ENCODE measurements around the gene F2RL3.

Gene F2RL3

DNA sequence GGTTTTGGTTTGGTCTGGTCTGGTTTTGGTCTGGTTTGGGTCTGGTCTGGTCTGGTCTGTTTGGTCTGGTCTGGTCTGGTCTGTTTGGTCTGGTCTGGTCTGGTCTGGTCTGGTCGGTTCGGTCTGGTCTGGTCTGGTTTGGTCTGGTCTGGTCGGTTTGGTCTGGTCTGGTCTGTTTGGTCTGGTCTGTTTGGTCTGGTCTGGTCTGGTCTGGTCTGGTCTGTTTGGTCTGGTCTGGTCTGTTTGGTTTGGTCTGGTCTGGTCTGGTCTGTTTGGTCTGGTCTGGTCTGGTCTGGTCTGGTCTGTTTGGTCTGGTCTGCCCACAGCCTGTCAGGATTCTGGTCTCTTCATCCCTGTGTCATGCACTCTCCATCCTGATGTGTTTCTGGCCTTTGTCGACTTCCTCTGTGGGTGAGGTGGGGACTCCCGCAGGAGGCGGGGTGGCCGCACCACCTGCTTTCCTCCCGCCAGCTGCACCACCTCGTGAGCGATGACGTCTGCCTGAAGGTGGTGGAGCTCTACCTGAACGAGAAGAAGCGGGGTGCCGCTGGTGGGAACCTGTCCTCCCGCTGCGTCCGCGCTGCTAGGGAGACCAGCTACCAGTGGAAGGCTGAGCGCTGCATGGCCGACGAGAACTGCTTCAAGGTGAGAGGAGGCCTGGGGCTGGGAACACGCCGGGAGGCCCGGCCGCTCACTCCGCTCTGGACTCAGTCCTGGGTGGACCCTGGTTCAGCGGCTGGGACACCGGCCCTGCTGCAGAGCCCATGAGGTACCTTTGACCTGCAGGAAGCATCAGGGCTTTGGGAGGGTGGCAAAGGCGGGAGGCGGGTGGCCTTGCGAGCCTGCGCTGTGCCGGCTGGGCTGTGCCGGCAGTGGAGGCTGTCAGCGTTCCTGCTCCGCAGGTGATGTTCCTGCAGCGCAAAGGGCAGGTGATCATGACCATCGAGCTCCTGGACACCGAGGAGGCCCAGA is 12.9 kb upstream of the F2RL3 start:
- DNase-seq: no peak

DNA sequence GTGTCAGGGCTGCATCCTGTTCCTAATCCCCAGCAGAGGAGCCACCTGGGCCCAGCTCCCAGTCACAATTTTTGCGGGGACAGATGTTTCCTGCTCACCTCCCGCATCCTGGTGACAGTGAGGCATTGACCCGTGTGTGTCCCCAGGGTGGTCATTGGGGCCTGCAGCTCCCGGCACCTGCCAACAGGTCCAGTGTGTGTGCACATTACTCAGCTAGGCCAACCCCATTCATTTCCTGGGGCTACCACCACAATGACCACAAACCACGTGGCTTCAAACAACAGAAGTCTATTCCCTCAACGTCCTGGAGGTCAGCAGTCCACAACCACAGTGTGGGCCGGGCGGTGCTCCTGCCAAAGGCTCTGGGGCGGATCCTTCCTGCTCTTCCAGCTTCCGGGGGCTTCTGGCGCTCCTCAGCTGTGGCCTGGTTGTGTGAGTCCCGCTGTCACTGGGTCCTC is 11.9 kb upstream of the F2RL3 start:
- DNase-seq: no peak

DNA sequence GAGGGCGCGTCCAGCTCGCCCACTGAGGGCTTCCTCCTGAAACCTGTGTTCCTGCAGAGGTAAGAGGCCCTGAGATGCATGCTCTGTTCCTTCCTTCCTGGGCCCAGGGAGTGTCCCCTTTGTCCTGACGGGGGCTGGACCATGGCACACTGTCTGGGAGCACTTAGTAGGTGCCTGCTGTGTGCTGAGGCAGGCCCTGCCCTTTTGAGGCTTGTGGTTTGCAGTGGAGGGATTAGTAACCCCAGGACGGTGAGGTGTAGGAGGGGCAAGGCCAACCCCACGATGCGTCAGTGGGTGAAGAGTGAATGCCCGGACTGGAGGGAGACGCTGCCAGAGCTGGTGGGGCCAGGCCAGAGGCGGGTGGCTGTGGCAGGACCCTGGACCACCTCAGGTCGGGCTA is 11.2 kb upstream of the F2RL3 start:
- no peak for DNase-seq

DNA sequence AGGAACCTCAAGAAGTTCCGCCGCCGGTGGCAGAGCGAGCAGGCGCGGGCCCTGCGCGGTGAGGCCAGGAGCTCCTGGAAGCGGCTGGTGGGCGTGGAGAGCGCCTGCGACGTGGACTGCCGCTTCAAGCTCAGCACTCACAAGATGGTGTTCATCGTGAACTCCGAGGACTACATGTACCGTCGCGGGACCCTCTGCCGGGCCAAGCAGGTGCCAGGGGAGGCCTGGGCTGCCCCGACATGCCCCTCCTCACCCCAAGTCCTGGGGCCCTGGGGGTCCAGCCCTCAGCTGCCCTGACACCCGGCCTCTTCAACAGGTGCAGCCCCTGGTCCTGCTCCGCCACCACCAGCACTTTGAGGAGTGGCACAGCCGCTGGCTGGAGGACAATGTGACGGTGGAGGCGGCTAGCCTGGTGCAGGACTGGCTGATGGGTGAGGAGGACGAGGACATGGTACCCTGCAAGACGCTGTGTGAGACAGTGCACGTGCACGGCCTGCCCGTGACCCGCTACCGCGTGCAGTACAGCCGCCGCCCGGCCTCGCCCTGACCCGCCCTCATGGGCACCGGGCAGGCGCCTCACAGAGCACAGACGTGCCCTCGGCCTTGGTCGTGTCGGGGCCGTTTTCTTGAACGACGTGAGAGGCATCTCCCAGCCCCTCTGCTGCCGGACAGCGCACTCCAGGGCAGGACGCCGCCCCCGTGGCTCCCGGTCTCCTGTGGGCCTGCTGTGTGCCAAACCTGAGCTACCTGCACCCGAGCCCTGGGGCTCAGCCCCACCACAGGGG is 10.4 kb upstream of the F2RL3 start:
- no peak for DNase-seq

DNA sequence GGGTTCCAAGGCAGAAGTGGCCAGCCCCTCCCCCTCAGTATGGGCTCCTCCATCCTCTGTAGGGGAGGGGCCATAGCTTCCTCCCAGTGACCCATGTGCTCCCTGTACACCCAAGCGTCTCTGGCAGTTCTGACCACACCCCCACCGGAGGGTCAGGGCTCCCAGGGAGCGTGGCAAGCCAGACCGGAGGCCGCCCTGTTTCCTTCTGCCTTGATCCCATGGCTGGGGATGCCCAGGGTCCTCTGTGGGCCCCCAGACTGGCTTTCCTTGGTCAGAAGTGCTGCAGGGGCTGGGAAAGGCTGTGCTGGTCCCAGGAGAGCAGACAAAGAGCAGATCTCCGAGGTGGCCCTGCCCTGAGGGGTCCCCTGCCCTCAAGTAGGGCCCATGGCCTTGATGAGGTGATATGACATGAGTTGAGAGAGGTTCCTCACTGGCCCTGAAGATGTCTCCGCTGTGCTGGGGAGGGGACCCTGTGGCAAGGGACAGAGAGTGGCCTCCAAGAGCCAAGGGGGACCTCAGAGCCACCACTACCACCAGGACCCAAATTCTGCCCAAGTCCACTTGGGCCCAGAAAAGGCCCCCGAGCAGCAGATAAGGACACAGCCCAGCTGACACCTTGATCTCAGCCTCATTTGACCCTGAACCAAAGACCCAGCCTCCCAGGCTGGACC is 7.8 kb upstream of the F2RL3 start:
- no peak for DNase-seq

DNA sequence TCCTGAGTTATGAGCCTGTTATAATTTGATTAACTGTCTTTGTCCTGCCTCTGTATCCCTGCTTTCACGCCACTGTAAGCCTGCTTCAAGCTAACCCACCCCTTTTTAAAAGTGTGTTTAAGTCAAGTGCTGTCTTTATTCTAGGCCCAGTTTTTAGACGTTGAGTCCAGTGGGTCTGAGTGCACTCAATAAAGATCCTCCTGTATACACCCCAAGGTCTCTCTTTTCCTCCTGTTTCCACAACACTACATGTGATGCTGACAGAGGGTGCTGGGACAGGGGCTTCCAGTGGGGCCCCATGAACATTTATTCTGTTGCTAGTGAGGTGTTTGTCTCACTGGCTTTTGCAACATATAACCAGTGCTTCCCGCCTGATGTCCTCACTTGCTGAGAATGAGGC is 6.7 kb upstream of the F2RL3 start:
- no peak for DNase-seq

DNA sequence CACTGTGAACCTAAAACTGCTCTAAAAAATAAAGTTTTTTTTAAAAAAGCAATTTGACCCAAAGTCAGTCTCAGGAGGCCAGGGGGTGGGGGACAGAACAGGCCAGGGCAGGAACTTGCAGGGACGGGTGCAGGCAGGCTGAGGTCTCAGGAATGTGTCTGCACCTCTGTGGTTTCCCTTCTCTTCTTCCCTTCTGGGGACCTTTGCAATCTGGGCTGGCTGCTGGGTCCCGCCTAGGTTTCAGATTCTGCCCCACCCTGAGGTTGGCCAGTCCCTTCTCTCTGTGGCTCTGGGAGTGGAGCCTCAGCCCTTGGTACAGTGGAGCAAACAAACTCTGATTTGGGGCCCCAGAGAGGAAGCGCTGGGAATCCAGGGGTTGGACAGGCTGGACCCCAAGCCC is 5.3 kb upstream of the F2RL3 start:
- no peak for DNase-seq

DNA sequence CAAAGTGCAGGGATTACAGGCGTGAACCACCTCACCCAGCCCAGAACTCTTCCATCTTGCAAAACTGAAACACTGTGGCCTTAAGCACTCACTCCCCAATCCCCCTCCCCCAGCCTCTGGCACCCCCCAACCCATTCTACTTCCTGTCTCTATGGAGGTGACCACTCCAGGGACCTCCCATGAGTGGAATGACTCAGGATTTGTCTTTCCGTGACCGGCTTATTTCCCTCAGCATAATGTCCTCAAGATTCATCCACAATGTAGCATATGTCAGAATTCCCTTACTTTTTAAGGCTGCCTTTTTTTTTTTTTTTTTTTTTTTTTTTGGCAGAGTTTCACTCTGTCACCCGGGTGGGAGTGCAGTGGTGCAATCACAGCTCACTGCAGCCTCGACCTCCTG is 3.6 kb upstream of the F2RL3 start:
- DNase-seq: no peak

DNA sequence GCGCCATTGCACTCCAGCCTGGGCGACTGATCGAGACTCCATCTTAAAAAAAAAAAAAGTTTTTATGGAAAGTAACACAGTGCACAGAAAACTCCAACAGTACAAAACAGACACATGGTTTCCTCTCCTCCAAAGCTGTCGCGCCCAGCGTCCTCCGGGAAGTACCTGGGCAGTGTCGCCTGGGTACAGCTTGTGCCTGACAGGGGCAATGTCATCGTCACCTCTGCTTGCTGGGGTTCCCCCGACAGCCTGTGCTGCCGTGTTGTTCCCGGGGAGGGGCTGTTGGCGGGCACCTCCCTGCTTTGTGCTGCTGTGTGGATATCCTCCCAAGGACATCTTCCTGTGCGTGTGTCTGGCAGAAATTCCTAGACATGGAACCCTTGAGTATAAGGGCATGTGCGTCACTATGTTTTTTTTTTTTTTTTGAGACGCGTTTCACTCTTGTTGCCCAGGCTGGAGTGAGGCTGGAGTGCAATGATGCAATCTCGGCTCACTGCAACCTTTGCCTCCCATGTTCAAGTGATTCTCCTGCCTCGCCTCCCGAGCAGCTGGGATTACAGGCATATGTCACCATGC is 2.4 kb upstream of the F2RL3 start:
- DNase-seq: no peak

DNA sequence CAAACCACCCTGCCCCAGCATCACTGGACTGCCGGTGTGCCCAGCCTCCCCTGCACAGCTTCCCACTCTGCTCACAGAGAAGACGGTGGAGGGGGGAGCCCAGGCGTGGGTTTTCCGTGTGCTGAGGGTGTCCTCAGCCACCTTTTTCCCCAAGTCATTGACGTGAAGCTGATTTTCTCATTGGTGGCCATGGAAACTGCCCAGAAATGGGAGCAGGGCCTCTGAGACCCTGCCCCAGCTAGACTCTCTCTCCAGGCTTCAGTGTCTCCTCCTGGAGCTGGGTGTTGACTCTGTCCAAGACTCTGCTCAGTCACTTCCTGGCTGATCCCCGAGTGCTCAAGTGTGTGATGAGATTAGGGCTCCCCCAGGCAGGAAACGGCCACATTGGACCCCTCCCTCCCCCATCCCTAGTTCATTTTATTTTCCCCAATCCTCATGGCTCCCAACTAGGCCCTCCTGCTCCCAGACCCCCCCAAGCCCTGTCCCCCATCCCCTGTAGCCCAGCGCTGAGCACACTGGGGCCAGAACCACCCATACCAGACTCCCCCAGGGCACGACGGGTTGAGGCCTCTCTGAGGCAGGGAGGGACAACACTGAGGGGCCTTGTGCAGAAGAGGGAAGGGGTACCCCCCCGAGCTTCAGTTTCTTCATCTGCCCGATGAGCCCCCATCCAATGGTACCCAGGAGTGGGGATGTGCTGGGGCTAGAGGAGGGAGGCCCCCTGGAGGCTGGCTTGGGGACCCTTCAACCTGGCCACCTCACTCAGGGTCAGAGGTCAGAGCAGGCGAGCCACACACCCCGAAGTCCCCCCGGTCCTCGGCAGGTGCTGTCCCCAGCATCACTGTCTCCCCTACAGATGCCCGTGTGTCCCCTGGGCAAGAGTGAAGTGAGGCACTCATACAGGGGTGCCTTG is 1.2 kb upstream of the F2RL3 start:
- DNase-seq: no peak

DNA sequence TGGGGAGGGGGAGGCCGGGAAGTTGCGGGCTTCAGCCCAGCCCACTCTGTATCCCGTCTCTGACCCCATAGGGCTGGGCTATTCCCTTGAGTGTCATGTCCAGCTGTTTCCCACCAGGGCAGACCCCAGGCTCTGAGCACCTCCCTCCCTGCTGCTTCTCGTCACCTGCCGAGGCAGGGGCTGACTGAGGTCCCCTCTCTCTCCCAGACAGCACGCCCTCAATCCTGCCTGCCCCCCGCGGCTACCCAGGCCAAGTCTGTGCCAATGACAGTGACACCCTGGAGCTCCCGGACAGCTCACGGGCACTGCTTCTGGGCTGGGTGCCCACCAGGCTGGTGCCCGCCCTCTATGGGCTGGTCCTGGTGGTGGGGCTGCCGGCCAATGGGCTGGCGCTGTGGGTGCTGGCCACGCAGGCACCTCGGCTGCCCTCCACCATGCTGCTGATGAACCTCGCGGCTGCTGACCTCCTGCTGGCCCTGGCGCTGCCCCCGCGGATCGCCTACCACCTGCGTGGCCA is 625 bp downstream of the F2RL3 start:
- DNase-seq: no peak

DNA sequence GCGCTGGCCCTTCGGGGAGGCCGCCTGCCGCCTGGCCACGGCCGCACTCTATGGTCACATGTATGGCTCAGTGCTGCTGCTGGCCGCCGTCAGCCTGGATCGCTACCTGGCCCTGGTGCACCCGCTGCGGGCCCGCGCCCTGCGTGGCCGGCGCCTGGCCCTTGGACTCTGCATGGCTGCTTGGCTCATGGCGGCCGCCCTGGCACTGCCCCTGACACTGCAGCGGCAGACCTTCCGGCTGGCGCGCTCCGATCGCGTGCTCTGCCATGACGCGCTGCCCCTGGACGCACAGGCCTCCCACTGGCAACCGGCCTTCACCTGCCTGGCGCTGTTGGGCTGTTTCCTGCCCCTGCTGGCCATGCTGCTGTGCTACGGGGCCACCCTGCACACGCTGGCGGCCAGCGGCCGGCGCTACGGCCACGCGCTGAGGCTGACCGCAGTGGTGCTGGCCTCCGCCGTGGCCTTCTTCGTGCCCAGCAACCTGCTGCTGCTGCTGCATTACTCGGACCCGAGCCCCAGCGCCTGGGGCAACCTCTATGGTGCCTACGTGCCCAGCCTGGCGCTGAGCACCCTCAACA is 1.2 kb downstream of the F2RL3 start:
- no peak for DNase-seq

DNA sequence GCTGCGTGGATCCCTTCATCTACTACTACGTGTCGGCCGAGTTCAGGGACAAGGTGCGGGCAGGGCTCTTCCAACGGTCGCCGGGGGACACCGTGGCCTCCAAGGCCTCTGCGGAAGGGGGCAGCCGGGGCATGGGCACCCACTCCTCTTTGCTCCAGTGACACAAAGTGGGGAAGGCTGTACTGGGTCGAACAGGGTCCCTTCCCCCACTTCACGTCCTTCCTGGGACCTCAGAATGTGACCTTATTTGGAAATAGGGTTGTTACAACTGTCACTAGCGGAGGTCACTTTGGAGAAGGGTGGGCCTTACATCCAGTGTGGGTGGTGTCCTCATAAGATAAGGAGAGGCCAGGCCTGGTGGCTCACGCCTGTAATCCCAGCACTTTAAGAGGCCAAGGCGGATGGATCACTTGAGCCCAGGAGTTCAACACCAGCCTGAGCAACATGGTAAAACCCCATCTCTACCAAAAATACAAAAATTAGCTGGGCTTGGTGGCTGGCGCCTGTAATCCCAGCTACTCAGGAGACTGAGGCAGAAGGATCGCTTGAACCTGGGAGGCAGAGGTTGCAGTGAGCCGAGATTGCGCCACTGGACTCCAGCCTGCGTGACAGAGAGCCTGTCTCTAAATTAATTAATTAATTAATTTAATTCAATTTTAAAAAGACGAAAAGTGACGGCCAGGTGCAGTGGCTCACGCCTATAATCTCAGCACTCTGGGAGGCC is 1.8 kb downstream of the F2RL3 start:
- DNase-seq: no peak

DNA sequence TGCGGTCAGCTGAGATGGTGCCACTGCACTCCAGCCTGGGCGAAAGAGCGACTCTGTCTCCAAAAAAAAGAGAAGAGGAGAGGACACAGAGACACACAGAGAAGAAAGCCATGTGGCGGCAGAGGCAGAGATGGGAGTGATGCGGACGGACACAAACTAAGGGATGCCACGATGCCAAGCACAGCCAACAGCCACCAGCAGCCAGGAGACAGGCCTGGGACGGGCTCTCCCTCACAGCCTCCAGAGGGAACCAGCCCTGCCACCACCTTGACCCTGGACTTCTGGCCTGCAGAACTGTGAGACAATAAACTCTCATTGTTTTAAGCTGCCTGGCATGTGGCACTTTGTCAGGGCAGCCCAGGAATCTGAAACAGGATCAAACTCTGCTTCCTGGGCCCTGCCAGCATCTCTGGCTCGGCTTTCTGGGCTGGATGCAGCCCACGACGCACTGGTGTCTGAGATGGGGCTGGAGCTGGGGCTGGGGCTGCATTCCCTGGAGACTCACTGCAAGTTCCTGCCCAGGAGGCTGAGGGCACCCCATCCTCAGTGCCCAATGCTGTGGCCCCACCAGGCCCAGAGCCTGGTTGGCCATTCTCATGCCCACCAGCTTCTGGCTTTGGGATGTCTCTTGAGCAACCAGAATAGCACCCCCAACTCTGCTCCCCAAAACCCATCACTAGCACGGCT is 3.0 kb downstream of the F2RL3 start:
- DNase-seq: no peak

DNA sequence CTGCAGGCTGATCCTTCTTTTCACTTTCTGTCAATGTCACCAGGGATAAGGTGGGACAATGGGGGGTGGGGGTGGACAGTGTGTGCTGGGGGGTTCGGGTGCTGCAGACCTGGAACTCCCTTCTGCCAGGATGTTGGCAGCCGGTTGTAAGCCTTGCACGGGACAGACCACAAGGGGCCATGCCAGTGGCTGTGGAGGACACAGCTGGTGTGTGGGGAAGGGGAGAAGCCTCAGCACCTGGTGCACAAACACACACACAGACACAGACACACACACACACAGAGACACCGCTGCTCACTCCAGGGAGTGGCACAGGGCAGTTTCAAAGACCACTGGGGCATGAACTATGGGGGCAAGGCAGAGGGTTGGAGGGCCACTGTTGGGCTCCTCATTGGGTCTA is 3.6 kb downstream of the F2RL3 start:
- no peak for DNase-seq

DNA sequence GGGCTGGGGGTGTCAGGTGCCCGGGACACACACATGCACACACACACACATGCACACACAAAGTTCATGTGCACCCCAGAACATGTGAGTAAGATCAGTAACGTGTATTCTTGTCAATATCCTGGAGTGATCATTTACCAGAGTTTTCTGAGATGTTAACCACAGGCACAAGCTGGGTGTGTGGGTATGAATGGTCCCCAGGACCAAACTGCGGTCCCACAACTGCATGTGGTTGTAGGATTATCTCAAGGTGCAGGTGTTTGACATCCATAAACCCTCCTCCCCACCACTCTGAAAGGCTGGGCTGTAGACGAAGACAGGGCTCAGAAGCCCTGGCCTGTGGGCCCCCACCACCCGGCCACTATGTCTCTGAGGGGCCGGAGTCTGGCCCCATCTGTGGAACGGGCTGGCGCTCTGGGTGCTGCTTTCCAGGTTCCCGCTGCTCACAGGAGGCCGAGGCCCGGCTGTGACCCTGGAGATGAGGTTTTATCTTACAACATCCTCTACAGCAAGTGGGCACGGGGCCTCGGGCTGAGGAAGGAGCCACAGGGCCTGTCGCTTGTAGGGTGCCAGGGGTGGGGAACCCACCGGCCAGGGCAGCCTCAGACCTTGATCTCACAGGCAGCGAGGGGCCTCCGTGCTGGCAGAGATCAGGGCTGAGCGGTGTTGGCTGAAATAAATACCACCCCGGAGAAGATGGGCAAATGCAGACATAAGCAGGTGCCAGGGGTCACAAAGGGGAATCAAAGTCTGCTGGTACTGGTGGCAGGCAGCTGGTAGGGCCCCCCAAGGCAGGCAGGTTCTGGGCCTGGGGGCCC is 4.3 kb downstream of the F2RL3 start:
- DNase-seq: no peak

DNA sequence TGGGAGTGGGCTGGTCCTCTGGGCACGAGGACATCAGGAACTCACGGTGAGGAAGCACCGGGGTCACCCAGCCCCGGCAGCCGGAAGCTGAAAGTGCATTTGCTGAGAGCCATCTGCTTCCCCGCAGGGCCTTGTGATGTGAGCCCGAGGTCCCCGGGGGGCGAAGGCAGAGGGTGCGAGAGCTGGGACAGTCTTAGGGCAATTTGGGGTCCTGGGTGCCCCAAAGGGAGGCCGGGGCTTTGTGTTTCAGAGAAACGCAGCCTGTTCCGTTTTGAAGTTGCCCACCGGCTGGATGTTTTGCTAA is 4.8 kb downstream of the F2RL3 start:
- DNase-seq: no peak

DNA sequence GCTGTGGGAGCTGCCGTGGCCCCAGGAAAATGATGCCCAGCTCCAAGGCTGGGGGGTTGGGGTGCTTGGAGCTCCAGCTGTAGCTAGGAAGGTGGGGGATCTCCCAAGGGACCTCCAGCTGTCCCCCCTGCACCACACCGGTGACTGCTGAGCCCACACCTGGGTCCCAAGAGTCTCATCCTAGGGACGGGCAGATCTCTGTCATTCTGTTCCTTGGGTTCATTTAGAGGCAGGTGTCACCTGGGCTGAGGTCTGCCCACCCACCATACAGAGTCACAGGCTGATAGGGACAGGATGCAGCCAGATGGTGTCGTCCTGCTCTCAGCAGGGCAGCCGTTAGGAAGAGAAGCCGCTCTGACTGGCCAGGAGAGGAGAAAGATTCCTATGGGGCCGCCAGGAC is 5.3 kb downstream of the F2RL3 start:
- no peak for DNase-seq

DNA sequence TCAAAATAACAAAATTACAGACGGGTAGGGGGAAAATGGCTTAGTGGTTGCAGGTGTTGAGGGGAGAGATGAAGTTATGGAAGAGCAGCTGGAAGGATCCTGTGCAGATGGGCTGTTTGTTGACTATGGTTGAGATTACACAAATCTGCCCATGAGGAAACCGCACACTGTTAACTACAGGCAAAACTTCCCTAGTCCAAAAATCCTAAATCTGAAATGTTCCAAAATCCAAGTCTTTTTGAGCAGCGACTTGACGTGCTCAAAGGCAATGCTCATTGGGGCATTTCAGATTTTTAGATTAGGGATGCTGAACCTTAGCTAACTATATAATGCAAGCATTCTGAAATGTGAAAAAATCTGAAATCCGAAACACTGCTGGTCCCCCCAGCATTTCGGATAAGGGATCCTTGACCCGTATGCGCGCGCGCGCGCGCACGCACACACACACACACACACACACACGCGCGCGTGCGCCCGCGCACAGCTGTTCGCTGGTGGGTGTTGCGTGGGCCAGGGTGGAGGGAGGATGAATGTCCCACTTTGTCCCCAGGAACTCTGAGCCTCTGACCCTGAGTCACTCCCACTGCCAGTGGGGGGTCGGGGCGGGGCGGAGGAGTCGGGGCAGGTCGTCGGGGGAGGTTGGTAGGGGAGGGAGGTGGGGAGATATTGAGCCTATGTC is 6.8 kb downstream of the F2RL3 start:
- peak in 1 of 2 donors; percentile 16 for DNase-seq

Measured in inflammatory macrophage treated with lipopolysaccharide for 1 hour (primary cell).